GM12878 (cell line): Measurements from ENCODE around the gene NKD2. TPM values are rescaled to one million over a fixed set of nuclear protein-coding genes. Genes with fewer than 3 reads are reported as not detected.

Experiments used
- ATAC-seq: fragments of 200-7000 bp; cut with Tn5 transposase; 3 replicates; pipeline ENCODE4 v1.9.1; 2020; ENCODE audit warnings: mild to moderate bottlenecking, moderate library complexity
- Bru-seq: library from RNA; stranded (reverse); fragments of 400-500 nt; gene quantifications from one replicate; lab custom pipeline; 2021; lab: Mats Ljungman, UMichigan
- BruChase-seq, 2 experiments: library from RNA; stranded (reverse); fragments of 400-500 nt; gene quantifications; one replicate each; lab custom pipeline; 2021; lab: Mats Ljungman, UMichigan
- BruUV-seq: library from RNA; stranded (reverse); fragments of 400-500 nt; replicated peaks from 2 replicates; lab custom pipeline; 2021; lab: Mats Ljungman, UMichigan
- CTCF ChIA-PET: fragments of 300-600 bp; sonication (Branson Sonifier 250); formaldehyde crosslinking; extraction: SDS; loops from one replicate; lab custom pipeline; 2021; ENCODE audit warnings: inconsistent platforms; lab: Yijun Ruan, JAX
- POLR2A ChIA-PET: fragments of 350-600 bp; formaldehyde crosslinking; extraction: SDS; loops from one replicate; lab custom pipeline; 2021; ENCODE audit warnings: inconsistent platforms; lab: Charles Lee
- RAD21 ChIA-PET: fragments of 300-600 bp; sonication (Branson Sonifier 250); formaldehyde crosslinking; loops from one replicate; lab custom pipeline; 2023; ENCODE audit warnings: antibody characterized with exemption; ENCODE audit not compliant: unreplicated experiment; lab: Charles Lee
- SMC1A ChIA-PET: fragments of 300-600 bp; sonication (Branson Sonifier 250); formaldehyde crosslinking; loops from one replicate; lab custom pipeline; 2023; ENCODE audit not compliant: unreplicated experiment, uncharacterized antibody; lab: Charles Lee
- DNase-seq: peaks from one replicate; pipeline ENCODE4 v3.0.0-alpha.2; 2011; ENCODE audit warnings: low read depth, low spot score
- FAIRE-seq: peaks from 3 replicates; lab custom pipeline; 2011; peaks lifted over from hg19 to GRCh38; lab: Jason Lieb, UNC
- H2AFZ ChIP-seq: 2 replicates; pipeline ENCODE4 v1.6.0; 2011; ENCODE audit warnings: low read depth, low read length, control low read depth; ENCODE audit not compliant: control insufficient read depth
- H3K27ac ChIP-seq: 2 replicates; pipeline ENCODE4 v1.5.1; 2011; ENCODE audit warnings: control low read depth; ENCODE audit not compliant: control insufficient read depth, insufficient read depth
- H3K27me3 ChIP-seq, 2 experiments: replicated peaks in 1 of 2; 2 replicates each; pipeline versions ENCODE4 v1.6.0 to v1.6.1; 2011; ENCODE audit warnings: low read length in 1 of 2; ENCODE audit not compliant: control insufficient read depth in 2 of 2, insufficient read depth in 2 of 2
- H3K36me3 ChIP-seq, 2 experiments: 2 replicates each; pipeline ENCODE4 v1.5.1; 2011; ENCODE audit warnings: low read length in 1 of 2; ENCODE audit not compliant: control insufficient read depth in 2 of 2, insufficient read depth in 2 of 2
- H3K4me1 ChIP-seq: 2 replicates; pipeline ENCODE4 v1.6.1; 2011; ENCODE audit warnings: mild to moderate bottlenecking, low read length, moderate library complexity, mixed read lengths; ENCODE audit not compliant: control insufficient read depth, insufficient read depth
- H3K4me2 ChIP-seq: 2 replicates; pipeline ENCODE4 v1.6.0; 2011; ENCODE audit warnings: control low read depth; ENCODE audit not compliant: control insufficient read depth, insufficient read depth
- H3K4me3 ChIP-seq: fragments of 200-600 bp; sonication (generic); 2 replicates; pipeline ENCODE4 v1.5.1; 2016
- H3K79me2 ChIP-seq: 2 replicates; pipeline ENCODE4 v1.6.0; 2011; ENCODE audit warnings: low read length; ENCODE audit not compliant: control insufficient read depth, insufficient read depth
- H3K9ac ChIP-seq: 2 replicates; pipeline ENCODE4 v1.8.0; 2011; ENCODE audit warnings: low read length, control low read depth, mixed read lengths; ENCODE audit not compliant: control insufficient read depth, insufficient read depth
- H3K9me3 ChIP-seq: replicated peaks from 3 replicates; pipeline ENCODE4 v1.5.1; 2011; ENCODE audit warnings: mild to moderate bottlenecking, low read length; ENCODE audit not compliant: control insufficient read depth, insufficient read depth
- H4K20me1 ChIP-seq: 2 replicates; pipeline ENCODE4 v1.6.0; 2011; ENCODE audit not compliant: control insufficient read depth, insufficient read depth
- ATF3 ChIP-seq: IDR thresholded peaks from 2 replicates; pipeline ENCODE4 v1.6.1; 2011; ENCODE audit warnings: low read depth, mild to moderate bottlenecking, low read length, moderate library complexity, borderline replicate concordance; ENCODE audit errors: extremely low read depth
- BACH1 ChIP-seq: fragments of 450-650 bp; IDR thresholded peaks from 2 replicates; pipeline ENCODE4 v1.6.1; 2017; ENCODE audit warnings: mild to moderate bottlenecking, borderline replicate concordance
- CTCF ChIP-seq, 3 experiments: IDR thresholded peaks in 2 of 3; conservative IDR thresholded peaks in 1 of 3; 2 replicates each; pipeline ENCODE4 v1.5.1; 2011; ENCODE audit warnings: low read depth in 3 of 3, low read length in 3 of 3, mild to moderate bottlenecking in 3 of 3, control low read depth in 2 of 3, moderate library complexity in 2 of 3, inconsistent platforms in 1 of 3, mixed read lengths in 1 of 3; ENCODE audit not compliant: control insufficient read depth in 2 of 3, insufficient read depth in 1 of 3; ENCODE audit errors: extremely low read depth in 1 of 3
- HDAC6 ChIP-seq: fragments of 200-600 bp; sonication (generic); IDR thresholded peaks from one replicate; pipeline ENCODE4 v1.8.0; 2017; ENCODE audit warnings: antibody characterized with exemption; ENCODE audit not compliant: unreplicated experiment
- MAX ChIP-seq: IDR thresholded peaks from 2 replicates; pipeline ENCODE4 v1.6.1; 2012; ENCODE audit warnings: low read depth, low read length, improper control_type of control experiment
- MLLT1 ChIP-seq: fragments of 450-650 bp; IDR thresholded peaks from 2 replicates; pipeline ENCODE4 v1.6.1; 2016; ENCODE audit warnings: mild to moderate bottlenecking
- MYC ChIP-seq: IDR thresholded peaks from 2 replicates; pipeline ENCODE4 v1.6.1; 2011; ENCODE audit warnings: mild to moderate bottlenecking, low read length, moderate library complexity, inconsistent platforms; ENCODE audit not compliant: insufficient read depth, insufficient replicate concordance, insufficient read length, severe bottlenecking
- NFIC ChIP-seq: IDR thresholded peaks from 2 replicates; pipeline ENCODE4 v1.6.1; 2012; ENCODE audit warnings: low read depth, mild to moderate bottlenecking, inconsistent platforms, low read length, moderate library complexity
- NFYB ChIP-seq: IDR thresholded peaks from 2 replicates; pipeline ENCODE4 v1.6.1; 2011; ENCODE audit warnings: low read depth, mild to moderate bottlenecking, low read length, improper control_type of control experiment, moderate library complexity; ENCODE audit not compliant: insufficient read depth
- POLR2A ChIP-seq: IDR thresholded peaks from 2 replicates; pipeline ENCODE4 v1.6.1; 2011; ENCODE audit warnings: low read depth, mild to moderate bottlenecking, low read length
- POU2F2 ChIP-seq: IDR thresholded peaks from 3 replicates; pipeline ENCODE4 v1.6.1; 2011; ENCODE audit warnings: low read depth, mild to moderate bottlenecking, low read length, borderline replicate concordance
- RUNX3 ChIP-seq: IDR thresholded peaks from 2 replicates; pipeline ENCODE4 v1.6.1; 2012; ENCODE audit warnings: low read length, inconsistent platforms
- ZNF24 ChIP-seq: fragments of 450-650 bp; IDR thresholded peaks from 2 replicates; pipeline ENCODE4 v1.6.1; 2017; ENCODE audit warnings: antibody characterized with exemption, mild to moderate bottlenecking
- ZNF274 ChIP-seq: IDR thresholded peaks from one replicate; pipeline ENCODE4 v1.8.0; 2011; ENCODE audit not compliant: insufficient read length, insufficient read depth
- ZSCAN29 ChIP-seq: fragments of 450-650 bp; IDR thresholded peaks from 2 replicates; pipeline ENCODE4 v1.6.1; 2017; ENCODE audit warnings: mild to moderate bottlenecking, moderate library complexity
- WGBS: methylation state at CpG from one replicate; pipeline ENCODE4 v1.1.6; 2016; ENCODE audit warnings: low lambda C conversion rate; ENCODE audit not compliant: insufficient replicate concordance, insufficient coverage; ENCODE audit errors: missing lambda C conversion rate; 5-methylcytosine and 5-hydroxymethylcytosine counted together
- in situ Hi-C: fragments of 300-500 bp; cut with MboI; formaldehyde crosslinking; loops from 9 replicates; pipeline ENCODE4 v1.14.3; 2018; ENCODE audit warnings: mixed read lengths
- intact Hi-C: fragments of 100-400 bp; cut with micrococcal nuclease; formaldehyde crosslinking; loops from one replicate; pipeline ENCODE4 v1.14.2; 2022; ENCODE audit not compliant: unreplicated experiment
- long read RNA-seq, 2 experiments: library from polyadenylated mRNA; unstranded; transcript quantifications; one replicate each; pipeline ENCODE4 v2.0.0, GENCODE V29; 2019 to 2020
- polyA minus RNA-seq, 3 experiments: library from RNA; depleted of rRNA, polyadenylated mRNA; stranded (reverse); fragments of >200 nt; gene quantifications; 2 replicates each; pipeline ENCODE4 v1.2.3, GENCODE V29; 2011
- polyA plus RNA-seq, 11 experiments: library from polyadenylated mRNA; depleted of rRNA in 4 of 11; unstranded in 6 of 11; stranded (reverse) in 5 of 11; fragments of >200 nt; fragmentation: Nextera tagmentation in 4 of 11; fragmentation: Illumina TruSeq in 1 of 11; extraction: Ambion mirVana in 4 of 11; extraction: Trizol in 1 of 11; gene quantifications; 1 replicate in 1 of 11; 2 replicates in 10 of 11; pipeline versions ENCODE4 v1.2.1 to v1.2.3, GENCODE V29; 2011 to 2016; ENCODE audit warnings: inconsistent platforms in 2 of 11, missing spikeins in 2 of 11, low read depth in 1 of 11
- total RNA-seq, 4 experiments: library from RNA; depleted of rRNA in 3 of 4; stranded (reverse); fragments of >200 nt in 3 of 4; fragmentation: Illumina TruSeq in 1 of 4; extraction: Trizol in 1 of 4; gene quantifications; 2 replicates each; pipeline versions ENCODE4 v1.2.1 to v1.2.3, GENCODE V29; 2013 to 2021

Gene NKD2
- total RNA-seq (2013; cell fraction: nucleolus; rRNA removed), result 0.54 and 1.0 TPM in 2 replicates
- total RNA-seq (2014; rRNA removed) (not detected in 2 replicates), total RNA-seq (2014; rRNA removed; fragmentation: Illumina TruSeq; extraction: Trizol) (not detected in 2 replicates), total RNA-seq (2021) (0.13 and 0.26 TPM in 2 replicates), polyA plus RNA-seq (2011; rRNA removed) (not detected in 2 replicates), polyA plus RNA-seq (2014; fragmentation: Illumina TruSeq; extraction: Trizol) (not detected in 2 replicates), polyA plus RNA-seq (2014; fragmentation: Nextera tagmentation; extraction: Ambion mirVana) (not detected), polyA plus RNA-seq (2014; rRNA removed) (0.13 TPM in 1 of 2 replicates, not detected in the other), polyA plus RNA-seq (2016; fragmentation: Nextera tagmentation; extraction: Ambion mirVana) (under 1 TPM; 0.20 to 0.83 TPM), polyA minus RNA-seq (2011; rRNA and poly(A)+ RNA removed) (not detected in 2 replicates), Bru-seq, nascent RNA (percentile 14 among the genes with signal in this experiment), BruChase-seq, experiment 1, labeled RNA remaining after a 6-hour chase (percentile 10 among the genes with signal in this experiment), BruChase-seq, experiment 2, labeled RNA remaining after a 2-hour chase (percentile 6 among the genes with signal in this experiment)
- 0.18 TPM for polyA plus RNA-seq (2011; ENCODE audit: low read depth)
- not detected in 2 replicates for polyA plus RNA-seq (2011; cell fraction: cytosol; rRNA removed)
- not detected in 2 replicates for polyA plus RNA-seq (2011; cell fraction: nucleus; rRNA removed)
- 0.67 and 0.89 TPM in 2 replicates for polyA plus RNA-seq (2012)
- polyA minus RNA-seq (2011; cell fraction: cytosol; rRNA and poly(A)+ RNA removed), result not detected in 2 replicates
- polyA minus RNA-seq (2011; cell fraction: nucleus; rRNA and poly(A)+ RNA removed), result not detected in 2 replicates
- long read RNA-seq, experiment 1, result 0 reads
- long read RNA-seq, experiment 2, result 0 reads

- no TSS peak for BruUV-seq
- in situ Hi-C loops (no loop called here), intact Hi-C loops (no loop called here)
- H3K36me3 ChIP-seq, result no peaks in the 10 kb centered on the region
- no peak within 1 kb of the TSS for H3K9ac ChIP-seq
- H3K79me2 ChIP-seq, result no peaks in the 10 kb centered on the region
- 0 out of 2 replicates have a peak within 1 kb of the TSS, but pooled peaks have one; percentile 17 for H3K4me2 ChIP-seq
- H3K27ac ChIP-seq, result no peak within 1 kb of the TSS
- no peaks in the 10 kb centered on the region for H3K4me1 ChIP-seq
- DNase-seq (no peak), ATAC-seq (peak; percentile 76), FAIRE-seq (no peak)
- peaks cover 7 to 11% of the 10 kb centered on the region in 2 experiments; a peak in 3 of 4 replicates for H3K27me3 ChIP-seq
- no peaks in the 10 kb centered on the region for H4K20me1 ChIP-seq
- H3K9me3 ChIP-seq, result no peaks in the 10 kb centered on the region
- WGBS, result 4% methylated on average over 20 of the region's 108 CpGs
- CTCF ChIA-PET, result no interaction called here
- RAD21 ChIA-PET, result no interaction called here
- POLR2A ChIA-PET, result no interaction called here
- H3K4me3 ChIP-seq, result no peak within 1 kb of the TSS
- H2AFZ ChIP-seq, result no peak within 1 kb of the TSS; the same call in 1 of the 2 replicates
- SMC1A ChIA-PET, result no interaction called here
- no peak for TF ChIP-seq ATF3
- peak; percentile 33 to 44 (median 43); a peak in 5 of 6 replicates for TF ChIP-seq CTCF (IDR thresholded peaks at IDR 0.05 in 2 of 3, conservative IDR thresholded peaks at IDR 0.05 in 1 of 3; ENCODE audit: control insufficient read depth in 2 of 3, extremely low read depth in 1 of 3, insufficient read depth in 1 of 3, low read depth in 3 of 3, low read length in 3 of 3)
- no peak for TF ChIP-seq HDAC6
- no peak for TF ChIP-seq BACH1
- TF ChIP-seq MAX, result no peak
- no peak for TF ChIP-seq ZSCAN29
- TF ChIP-seq MLLT1, result no peak
- no peak for TF ChIP-seq MYC
- TF ChIP-seq NFIC, result no peak
- no peak for TF ChIP-seq NFYB
- TF ChIP-seq RUNX3, result peak; percentile 24; the same call in 1 of the 2 replicates
- no peak for TF ChIP-seq ZNF24
- TF ChIP-seq POLR2A, result peak; percentile 46; the same call in 1 of the 2 replicates
- no peak for TF ChIP-seq POU2F2
- TF ChIP-seq ZNF274, result no peak
These were observed at the start of gene NKD2 for GRCh38 chr5:1008451-1009358. NKD2 (plus strand) TSS chr5:1008802; CDS start chr5:1009058, 256 bp downstream.
